GM18867 (cell line): ENCODE data around the gene NOS2.
A peak's percentile ranks its signal among the peaks of the same experiment; 100 is the strongest.

Experiments used
- ATAC-seq: cut with Tn5 transposase; IDR thresholded peaks from one replicate; pipeline ENCODE4 v1.9.1; 2021; ENCODE audit warnings: mild to moderate bottlenecking, moderate library complexity; ENCODE audit not compliant: unreplicated experiment

Gene NOS2

GRCh38 chr17:27821318-27821717 is 21.0 kb upstream of the NOS2 start:
- no peak for ATAC-seq

GRCh38 chr17:27819145-27819544 is 18.8 kb upstream of the NOS2 start:
- ATAC-seq: no peak

GRCh38 chr17:27818401-27819105 is 18.2 kb upstream of the NOS2 start:
- ATAC-seq: no peak

GRCh38 chr17:27817731-27818130 is 17.4 kb upstream of the NOS2 start:
- ATAC-seq: no peak

- ATAC-seq: no peak
These were observed 16.6 kb upstream of the NOS2 start for GRCh38 chr17:27816946-27817345.

GRCh38 chr17:27811961-27812360 is 11.6 kb upstream of the NOS2 start:
- ATAC-seq: no peak

- ATAC-seq: no peak
These were observed 10.7 kb upstream of the NOS2 start for GRCh38 chr17:27810902-27811557.

- peak; percentile 37 for ATAC-seq
These were observed 10.0 kb upstream of the NOS2 start for GRCh38 chr17:27810211-27810901.

- ATAC-seq: no peak
These were observed 9.2 kb upstream of the NOS2 start for GRCh38 chr17:27809555-27809954.

GRCh38 chr17:27808628-27809027 is 8.3 kb upstream of the NOS2 start:
- no peak for ATAC-seq

- peak; percentile 77 for ATAC-seq
These were observed 7.5 kb upstream of the NOS2 start for GRCh38 chr17:27807567-27808470.

- ATAC-seq: peak; percentile 39
These were observed 5.3 kb upstream of the NOS2 start for GRCh38 chr17:27805520-27806146.

- no peak for ATAC-seq
These were observed 3.8 kb upstream of the NOS2 start for GRCh38 chr17:27804113-27804512.

- ATAC-seq: no peak
These were observed 2.8 kb upstream of the NOS2 start for GRCh38 chr17:27802962-27803680.

GRCh38 chr17:27802033-27802432 is 1.7 kb upstream of the NOS2 start:
- no peak for ATAC-seq

- ATAC-seq: no peak
These were observed 2.0 kb downstream of the NOS2 start for GRCh38 chr17:27798376-27798775.

GRCh38 chr17:27797390-27798091 is 2.8 kb downstream of the NOS2 start:
- ATAC-seq: no peak

GRCh38 chr17:27793906-27794569 is 6.3 kb downstream of the NOS2 start:
- ATAC-seq: no peak
